Stimulated activated CD8-positive, alpha-beta memory T cell treated with anti-CD3 and anti-CD28 coated beads, Interleukin-15, amount 100 ng/mL, for 1 hour (primary cell): ENCODE data around the gene LYPD6B.

Source experiments
- DNase-seq: peaks from one replicate; pipeline ENCODE4 v3.0.0-alpha.2; 2020; ENCODE audit warnings: low read depth

Gene LYPD6B

GRCh38 chr2:149012545-149012944, 26.0 kb upstream of the LYPD6B start:
- DNase-seq = no peak

DNA sequence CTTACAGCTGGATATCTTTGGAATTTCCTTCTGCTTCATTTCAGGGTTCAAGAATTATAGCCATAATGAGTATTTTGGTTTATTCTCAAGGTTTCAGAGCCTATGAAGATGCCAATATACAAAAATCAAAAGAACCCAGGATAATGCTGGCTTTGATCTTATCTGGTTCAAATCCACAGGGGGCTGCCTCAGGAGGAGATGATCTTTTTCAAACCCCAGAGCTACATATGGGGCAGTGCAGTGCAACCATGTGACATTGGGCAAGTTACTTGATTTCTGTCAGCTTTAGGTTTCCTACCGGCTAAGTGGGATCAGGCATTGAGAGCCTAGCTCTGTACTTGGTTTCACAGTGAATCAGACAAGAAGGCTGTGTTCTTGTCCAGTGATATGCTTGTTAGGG, 23.0 kb upstream of the LYPD6B start:
- no peak for DNase-seq

GRCh38 chr2:149015926-149016563, 22.5 kb upstream of the LYPD6B start:
- DNase-seq = no peak

DNA sequence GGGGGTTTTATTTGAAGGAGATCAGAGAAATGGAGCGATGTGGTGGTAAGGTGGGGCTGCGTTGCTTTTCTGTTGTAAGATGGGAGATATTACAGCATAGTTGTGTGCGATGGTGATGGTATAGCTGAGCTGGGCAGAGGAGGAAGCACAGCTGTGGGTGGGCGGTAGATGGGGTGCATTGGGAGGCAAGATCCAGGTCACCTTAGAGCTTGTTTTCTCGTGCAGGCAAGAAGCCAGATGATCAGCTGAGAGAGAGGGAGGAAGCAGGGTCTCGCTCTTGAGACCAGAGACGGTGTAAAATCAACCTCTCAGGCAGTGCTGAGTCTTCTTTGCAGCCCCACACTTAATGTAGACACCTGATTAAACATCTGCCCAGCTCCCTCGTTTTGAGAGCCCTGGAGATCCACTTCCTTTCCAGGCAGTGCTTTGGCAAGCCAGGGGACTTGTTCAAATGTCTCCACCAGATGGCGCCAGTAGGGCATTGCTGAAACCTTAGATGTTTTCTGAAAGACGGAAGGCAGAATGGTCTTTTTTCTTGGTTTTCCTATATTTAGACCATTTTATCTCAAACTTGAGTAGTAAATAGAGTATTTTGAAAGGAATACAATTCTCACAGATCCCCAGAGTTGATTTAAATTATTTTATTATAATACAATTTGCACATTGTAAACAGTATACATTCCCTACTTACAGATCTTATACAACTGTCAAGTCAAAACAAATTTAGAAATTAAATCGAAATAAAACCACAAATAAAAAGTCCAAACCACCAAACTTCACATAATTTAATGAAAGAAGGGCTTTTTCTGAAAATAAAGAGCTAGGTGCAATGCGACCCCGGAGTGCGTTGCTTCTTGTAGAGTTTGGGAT, 21.1 kb upstream of the LYPD6B start:
- peak; percentile 62 for DNase-seq

- DNase-seq = no peak
Measured at GRCh38 chr2:149018981-149019380, 19.5 kb upstream of the LYPD6B start.

GRCh38 chr2:149019768-149020167, 18.7 kb upstream of the LYPD6B start:
- DNase-seq = no peak

- DNase-seq = no peak
Measured at GRCh38 chr2:149020432-149020851, 18.1 kb upstream of the LYPD6B start.

GRCh38 chr2:149021271-149021719, 17.2 kb upstream of the LYPD6B start:
- DNase-seq = no peak

- no peak for DNase-seq
Measured at GRCh38 chr2:149021761-149022160, 16.7 kb upstream of the LYPD6B start.

DNA sequence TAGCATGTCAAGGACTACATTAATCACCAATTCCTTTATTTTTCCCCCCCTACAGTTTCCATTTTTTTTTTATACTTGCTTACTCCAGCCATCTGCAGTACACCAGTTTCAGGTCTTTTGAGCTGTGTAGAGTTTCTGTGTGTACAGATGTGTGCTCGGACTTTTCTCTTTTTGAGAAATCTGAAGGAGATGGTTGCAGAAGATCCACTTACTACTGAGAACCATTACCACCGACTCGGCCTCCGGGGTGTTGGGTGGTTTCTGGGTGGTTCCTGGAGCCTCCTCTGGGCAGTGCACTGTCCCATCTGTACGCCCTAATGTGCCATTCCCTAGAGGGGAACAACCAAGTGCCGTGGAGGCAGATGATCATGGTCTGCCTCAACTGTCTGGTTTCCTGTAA, 15.4 kb upstream of the LYPD6B start:
- DNase-seq = no peak

- no peak for DNase-seq
Measured at GRCh38 chr2:149027590-149028250, 10.8 kb upstream of the LYPD6B start.

- DNase-seq = no peak
Measured at GRCh38 chr2:149028377-149028776, 10.1 kb upstream of the LYPD6B start.

DNA sequence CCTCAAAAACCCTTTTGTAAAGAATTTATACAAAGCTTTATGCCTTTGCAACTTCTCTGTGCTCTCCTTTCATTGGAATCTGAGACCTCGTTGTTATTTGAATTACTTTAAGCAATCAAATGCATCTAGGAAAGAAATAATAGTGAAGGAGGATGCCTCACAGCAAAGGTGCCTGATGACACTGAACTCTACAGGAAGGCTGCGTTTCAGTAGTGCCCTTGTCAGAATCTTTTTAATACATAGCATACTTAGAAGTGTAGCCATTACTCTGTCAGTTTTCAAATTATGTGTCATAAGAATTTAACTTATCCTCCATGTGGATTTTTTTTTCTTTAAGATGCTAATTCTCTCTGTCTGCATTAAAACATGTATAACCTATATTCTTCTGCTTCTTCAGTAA, 9.6 kb upstream of the LYPD6B start:
- no peak for DNase-seq

DNA sequence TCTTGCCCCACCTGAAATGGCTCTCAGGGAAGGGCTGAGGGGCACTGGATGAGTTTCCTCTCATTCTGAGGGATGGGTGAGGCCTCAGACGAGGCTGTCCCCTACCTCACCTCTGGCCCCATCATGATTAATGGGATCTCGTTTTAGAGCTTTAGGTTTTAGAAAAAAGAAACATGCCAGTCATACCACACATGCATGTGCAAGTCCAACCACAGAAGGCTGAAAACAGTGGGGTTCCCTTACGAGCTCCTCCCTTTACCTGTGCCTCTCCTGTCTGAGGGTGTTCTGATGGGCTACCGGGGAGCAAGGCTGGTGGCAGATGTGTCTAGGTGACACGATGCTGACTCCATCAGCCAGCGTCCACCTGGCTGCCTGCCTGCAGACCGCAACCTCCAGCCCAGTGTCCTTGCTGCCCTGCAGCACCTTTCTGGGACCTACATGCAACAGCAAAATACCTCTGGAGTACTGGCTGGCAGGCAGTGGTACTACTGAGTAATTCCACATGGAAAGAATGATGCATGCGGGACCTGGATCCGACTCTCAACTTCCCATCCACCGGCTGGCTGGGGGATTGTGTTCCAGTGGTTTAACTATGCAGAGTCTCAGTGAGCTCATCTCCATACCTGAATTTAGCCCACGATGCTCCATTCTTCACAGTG, 9.1 kb upstream of the LYPD6B start:
- DNase-seq = no peak

- DNase-seq = no peak
Measured at GRCh38 chr2:149031396-149031795, 7.1 kb upstream of the LYPD6B start.

GRCh38 chr2:149033716-149034115, 4.8 kb upstream of the LYPD6B start:
- no peak for DNase-seq

- DNase-seq = no peak
Measured at GRCh38 chr2:149034406-149034805, 4.1 kb upstream of the LYPD6B start.

DNA sequence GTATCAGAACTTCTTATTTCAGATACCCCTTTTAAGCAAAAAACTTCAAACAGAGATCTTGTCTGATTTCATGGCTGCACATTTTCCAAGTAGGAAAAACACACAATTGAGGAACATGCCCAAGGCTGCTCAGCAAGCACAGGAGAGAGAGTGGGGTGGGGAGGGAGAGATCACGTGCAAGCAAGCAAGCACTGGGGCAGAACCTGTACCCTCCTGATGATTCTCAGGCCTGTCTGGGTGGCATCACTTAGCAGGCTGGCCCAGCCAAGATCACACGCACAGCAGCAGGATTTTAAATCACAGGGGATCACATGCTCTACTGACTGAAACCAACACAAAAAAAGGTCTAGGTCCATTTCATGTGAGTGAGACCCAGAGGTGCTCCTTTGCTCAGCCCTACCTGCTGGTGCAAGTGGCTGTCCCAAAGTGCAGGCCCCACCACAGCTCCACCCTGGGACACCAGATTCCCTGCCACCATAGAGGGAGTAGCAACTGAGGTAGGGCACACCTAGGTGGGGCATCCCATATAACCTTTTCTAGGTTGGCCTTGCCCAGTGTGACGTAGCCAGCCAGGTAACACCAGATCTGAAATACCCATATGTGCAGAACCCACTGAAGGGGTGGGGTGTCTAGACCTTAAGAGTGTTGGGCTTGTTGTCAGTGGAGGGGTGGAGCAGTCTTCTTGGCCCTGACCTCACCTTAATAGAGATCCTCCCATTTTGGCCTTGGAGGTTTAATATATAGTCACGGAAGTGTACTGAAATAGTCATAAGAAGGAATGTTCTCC, 1.8 kb upstream of the LYPD6B start:
- DNase-seq = no peak

DNA sequence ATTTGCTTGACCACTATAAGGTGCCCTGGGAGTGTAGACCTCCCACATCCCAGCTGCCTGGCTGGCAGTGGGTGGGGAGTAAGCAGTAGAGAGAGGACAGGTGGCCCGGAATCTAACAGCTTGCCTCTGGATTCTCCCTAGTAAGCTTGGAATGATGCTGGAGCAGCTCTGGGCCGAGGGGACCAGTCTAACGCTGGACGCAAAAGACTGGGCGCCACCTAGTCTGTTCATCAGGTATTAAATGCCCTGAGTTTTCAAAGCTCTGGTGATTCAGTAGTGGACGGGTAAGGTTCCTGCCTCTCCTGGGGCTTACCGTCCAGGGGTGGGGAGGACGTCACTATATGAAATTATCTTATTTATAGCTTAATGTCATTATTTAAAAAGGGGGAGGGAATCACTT, 648 bp upstream of the LYPD6B start:
- no peak for DNase-seq

DNA sequence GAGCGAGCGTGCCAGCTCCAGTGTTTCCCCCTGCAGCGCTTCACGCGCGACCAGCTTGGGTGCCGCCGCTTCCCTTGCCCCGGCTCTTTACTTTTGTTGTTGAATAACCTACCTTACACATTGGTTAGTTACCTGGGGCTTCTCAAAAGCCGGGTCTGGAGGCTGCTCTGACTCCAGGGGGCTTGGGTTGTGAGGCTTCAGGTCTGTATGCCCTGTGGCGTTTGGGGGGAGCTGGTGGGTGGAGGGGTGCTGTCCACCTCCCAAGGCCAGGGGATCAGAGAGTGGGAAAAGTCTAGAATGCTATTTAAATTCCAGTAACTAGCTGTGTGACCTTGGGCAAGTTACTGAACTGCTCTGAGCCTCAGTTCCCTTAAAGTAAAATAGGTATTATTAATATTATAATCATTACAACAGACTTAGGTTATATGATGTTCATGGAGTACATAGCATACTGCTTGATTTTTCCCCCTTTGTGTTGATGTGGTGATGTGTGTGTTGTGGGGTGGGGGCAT, 770 bp downstream of the LYPD6B start:
- DNase-seq = no peak

GRCh38 chr2:149040451-149040850, 2.0 kb downstream of the LYPD6B start:
- peak; percentile 23 for DNase-seq
